Natural killer cell treated with Interleukin-12 subunit alpha and Interleukin-12 subunit beta and Interleukin-15 and Interleukin-18, amount 100 ng/mL, for 72 hours (primary cell): Measurements from ENCODE around the gene ERICH4. TPM values are rescaled to one million over a fixed set of nuclear protein-coding genes. Genes with fewer than 3 reads are reported as not detected.

Source experiments
- ATAC-seq, 2 donors: fragments of 150-1000 bp; cut with Tn5 transposase in 1 of 2; sonication (Bioruptor Pico), chemical (Tn5 transposase) in 1 of 2; 2 replicates each; pipeline ENCODE4 v1.10.0; 2021
- DNase-seq: peaks from one replicate; pipeline ENCODE4 v3.0.0; 2022; ENCODE audit warnings: low spot score
- H3K27ac Mint-ChIP-seq, 2 donors: 1 replicate in 1 of 2; 2 replicates in 1 of 2; pipeline ENCODE4 v1.8.0; 2022; ENCODE audit warnings: mixed read lengths in 2 of 2, mild to moderate bottlenecking in 1 of 2, moderate library complexity in 1 of 2
- H3K27me3 Mint-ChIP-seq, 2 donors: 1 replicate in 1 of 2; 2 replicates in 1 of 2; pipeline ENCODE4 v1.8.0; 2022; ENCODE audit warnings: mixed read lengths in 2 of 2
- H3K36me3 Mint-ChIP-seq: one replicate; pipeline ENCODE4 v1.8.0; 2022; ENCODE audit warnings: mixed read lengths
- H3K4me1 Mint-ChIP-seq, 2 donors: 1 replicate in 1 of 2; 2 replicates in 1 of 2; pipeline ENCODE4 v1.8.0; 2022; ENCODE audit warnings: low read depth in 2 of 2, mixed read lengths in 2 of 2, mild to moderate bottlenecking in 1 of 2
- H3K4me3 Mint-ChIP-seq: one replicate; pipeline ENCODE4 v1.8.0; 2022; ENCODE audit warnings: mixed read lengths
- H3K9me3 Mint-ChIP-seq: 2 replicates; pipeline ENCODE4 v1.8.0; 2022; ENCODE audit warnings: mixed read lengths
- total RNA-seq, 2 donors: library from RNA; stranded (reverse); gene quantifications; one replicate each; pipeline ENCODE4 v1.2.3, GENCODE V29; 2022

Gene ERICH4, protein sequence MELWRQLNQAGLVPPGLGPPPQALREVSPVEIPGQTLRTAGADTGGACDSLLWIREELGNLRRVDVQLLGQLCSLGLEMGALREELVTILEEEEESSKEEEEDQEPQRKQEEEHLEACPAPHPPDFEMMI
- not detected for total RNA-seq

DNA sequence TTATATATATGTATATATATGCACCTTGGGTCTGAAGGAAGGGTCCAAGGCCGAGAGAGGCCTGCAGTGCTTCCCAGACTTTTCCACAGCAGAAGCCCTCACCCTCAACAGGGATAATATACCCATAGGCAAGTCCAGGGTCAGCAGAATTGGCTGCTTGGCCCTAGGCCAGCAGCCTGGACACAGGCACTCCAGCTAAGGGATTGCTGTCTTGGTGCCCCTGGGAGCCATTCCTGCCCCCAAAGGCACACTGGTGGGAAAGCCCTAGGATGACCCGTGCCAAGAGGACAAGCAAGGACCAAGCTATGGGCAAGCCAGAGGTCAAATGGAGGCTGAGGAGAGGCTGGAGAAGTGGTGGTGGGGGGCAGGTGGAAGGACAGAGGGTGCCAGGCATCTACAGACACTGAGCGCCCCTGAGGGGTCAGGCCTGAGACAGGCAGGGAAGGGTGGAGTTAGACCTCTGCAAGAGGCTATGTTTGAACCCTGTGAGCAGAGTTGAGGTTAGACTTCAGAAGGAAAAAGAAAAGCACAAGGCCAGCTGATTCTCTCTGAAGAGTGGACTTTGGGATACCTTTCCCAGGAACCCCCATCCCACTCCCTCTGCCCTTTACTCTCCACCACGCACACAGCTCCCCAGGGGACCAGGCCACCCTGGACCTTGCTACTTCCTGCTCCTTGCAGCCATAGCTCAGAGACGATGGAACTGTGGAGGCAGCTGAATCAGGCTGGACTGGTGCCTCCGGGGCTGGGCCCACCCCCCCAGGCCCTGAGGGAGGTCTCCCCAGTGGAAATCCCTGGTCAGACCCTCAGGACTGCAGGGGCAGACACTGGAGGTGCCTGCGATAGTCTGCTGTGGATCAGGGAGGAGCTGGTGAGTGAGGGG, at the start of gene ERICH4:
Gene ERICH4 (plus strand): TSS at position 684 of the 883 bp plus-strand sequence. CDS start 14 bp downstream, at position 698.
- DNase-seq (no peak), ATAC-seq (no peak)
- Mint-ChIP-seq H3K27ac (no peak within 1 kb of the TSS), H3K27me3 (peaks cover 6 to 13% of the 10 kb centered on the region in 2 donors), H3K36me3 (no peaks in the 10 kb centered on the region), H3K4me1 (peaks cover 2 to 6% of the 10 kb centered on the region in 2 donors), H3K9me3 (no peaks in the 10 kb centered on the region), H3K4me3 (no peak within 1 kb of the TSS)

DNA sequence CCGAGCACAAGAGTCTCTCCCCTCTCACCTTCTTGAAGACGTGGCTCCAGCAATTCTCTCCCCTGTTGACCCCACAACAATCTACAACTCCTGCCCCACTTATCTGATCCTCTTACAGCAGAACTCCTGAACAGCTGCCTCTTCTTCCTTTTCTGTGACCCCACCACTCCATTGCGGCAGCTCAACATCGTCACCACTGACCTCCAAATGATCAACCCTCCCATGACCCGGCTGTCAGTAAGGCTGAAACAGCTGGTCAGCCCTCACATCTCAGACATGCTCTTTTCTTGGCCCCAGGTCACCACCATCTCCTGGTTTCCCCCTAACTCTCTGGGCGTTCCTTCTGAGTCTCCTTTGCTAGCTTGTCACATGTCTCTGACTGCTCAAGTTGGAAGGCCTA, 47.6 kb upstream of the ERICH4 start:
- H3K36me3 Mint-ChIP-seq: no peaks in the 10 kb centered on the region
- peak overlapping the region; percentile 38 for H3K4me3 Mint-ChIP-seq
- H3K27me3 Mint-ChIP-seq: no peaks in the 10 kb centered on the region
- H3K27ac Mint-ChIP-seq: peak overlapping the region in 1 of 2 donors; percentile 100
- peaks cover 35 to 43% of the 10 kb centered on the region in 2 donors for H3K4me1 Mint-ChIP-seq
- no peak for ATAC-seq
- H3K9me3 Mint-ChIP-seq: no peaks in the 10 kb centered on the region
- DNase-seq: no peak

DNA sequence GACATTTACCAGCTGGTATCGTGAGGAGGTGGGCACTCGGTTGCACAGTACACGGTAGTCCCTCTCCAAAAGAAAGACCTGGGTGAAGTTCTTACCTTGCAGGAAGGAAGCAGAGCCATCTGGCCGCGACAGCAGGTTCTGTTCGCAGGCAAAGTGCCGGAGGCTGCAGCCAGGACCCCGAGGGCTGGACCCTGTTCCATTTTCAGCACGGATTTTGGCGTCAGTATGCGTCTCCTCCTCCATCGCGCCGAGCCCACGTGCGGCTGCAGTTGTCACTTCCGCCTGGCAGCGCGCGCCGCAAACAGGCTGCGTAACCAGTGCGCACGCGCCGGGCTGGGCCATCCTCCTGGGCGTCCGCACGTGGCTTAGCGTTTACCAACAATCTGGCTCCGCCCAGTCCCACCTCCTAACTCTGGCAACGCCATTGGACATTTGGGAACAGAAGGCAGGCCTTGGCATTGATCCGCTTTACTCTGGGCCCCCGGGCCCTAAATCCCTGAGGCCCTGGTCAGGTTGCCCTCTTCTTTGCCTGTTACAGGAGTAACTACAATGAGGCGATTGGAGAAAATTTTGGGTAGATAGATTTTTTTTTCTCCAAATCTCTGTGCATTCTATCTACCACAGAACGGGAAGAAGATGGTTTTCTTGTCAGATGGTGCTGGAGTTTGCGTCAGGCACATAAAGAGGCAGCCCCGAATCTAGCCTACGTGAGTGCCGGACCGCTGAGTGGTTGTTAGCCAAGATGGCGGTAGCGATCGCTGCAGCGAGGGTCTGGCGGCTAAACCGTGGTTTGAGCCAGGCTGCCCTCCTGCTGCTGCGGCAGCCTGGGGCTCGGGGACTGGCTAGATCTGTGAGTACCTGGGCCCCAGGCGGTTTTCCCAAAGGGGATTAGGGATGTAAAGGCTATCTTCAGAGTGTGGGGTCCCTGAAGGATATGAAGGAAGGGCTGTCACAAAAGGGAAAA, 45.6 kb upstream of the ERICH4 start, which contains the start of the genes BCKDHA and EXOSC5:
Gene BCKDHA (plus strand): TSS at position 733 of the 964 bp plus-strand sequence. CDS start 10 bp downstream, at position 743.
Gene EXOSC5 (minus strand): TSS at position 274 of the 964 bp plus-strand sequence. CDS start 31 bp downstream, at position 243.
- Mint-ChIP-seq H3K36me3 (no peaks in the 10 kb centered on the region), H3K9me3 (no peaks in the 10 kb centered on the region), H3K4me3 (peak within 1 kb of the TSS; percentile 91), H3K27ac (peak within 1 kb of the TSS; percentile 100), H3K4me1 (peaks cover 44 to 47% of the 10 kb centered on the region in 2 donors), H3K27me3 (no peaks in the 10 kb centered on the region)
- DNase-seq: peak; percentile 99
- peak; percentile 100 for ATAC-seq

DNA sequence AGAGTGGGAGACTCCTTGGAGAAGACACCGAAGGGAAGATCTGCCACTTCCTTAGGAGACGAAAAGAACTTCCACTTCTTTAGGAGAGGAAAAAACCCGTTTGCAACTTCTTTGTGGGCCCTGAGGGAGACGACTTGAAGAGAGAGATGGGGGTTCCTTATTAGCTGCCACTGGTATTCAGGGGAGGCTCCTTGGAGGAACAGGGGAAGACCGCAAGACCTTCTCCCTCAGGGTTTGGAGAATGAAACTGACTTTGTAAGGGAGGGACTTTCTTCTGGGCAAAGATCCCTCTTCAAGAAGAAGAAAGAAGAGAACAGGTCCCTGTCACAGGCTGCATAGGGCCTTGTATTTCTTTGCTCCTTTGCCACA, 44.9 kb upstream of the ERICH4 start:
- Mint-ChIP-seq H3K4me1 (peaks cover 44 to 47% of the 10 kb centered on the region in 2 donors), H3K27me3 (no peaks in the 10 kb centered on the region), H3K36me3 (no peaks in the 10 kb centered on the region), H3K27ac (peak overlapping the region; percentile 100), H3K4me3 (peak overlapping the region; percentile 91), H3K9me3 (no peaks in the 10 kb centered on the region)
- DNase-seq: no peak
- ATAC-seq: no peak

DNA sequence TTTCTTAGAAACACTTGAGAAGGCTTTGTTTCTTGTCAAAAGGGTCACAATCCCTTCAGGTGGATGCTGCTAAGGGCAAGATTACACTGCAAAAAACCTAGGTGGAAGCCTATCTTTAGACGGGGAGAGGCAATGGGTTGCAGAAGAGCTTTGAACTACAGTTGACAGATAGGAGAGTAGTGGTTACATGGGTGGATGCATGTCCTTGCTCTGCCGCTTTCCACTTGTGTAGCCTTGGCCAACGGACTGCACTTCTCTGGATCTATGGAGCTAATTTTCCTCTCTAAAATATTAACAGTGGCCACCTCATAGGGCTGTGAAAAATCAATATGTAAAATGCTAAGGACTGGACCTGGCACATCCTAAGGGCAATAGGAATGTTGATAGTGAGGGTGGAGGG, 44.4 kb upstream of the ERICH4 start:
- Mint-ChIP-seq H3K27ac (peak overlapping the region; percentile 100), H3K36me3 (no peaks in the 10 kb centered on the region), H3K4me3 (peak overlapping the region; percentile 91), H3K4me1 (peaks cover 44 to 47% of the 10 kb centered on the region in 2 donors), H3K27me3 (no peaks in the 10 kb centered on the region), H3K9me3 (no peaks in the 10 kb centered on the region)
- DNase-seq: no peak
- no peak for ATAC-seq

DNA sequence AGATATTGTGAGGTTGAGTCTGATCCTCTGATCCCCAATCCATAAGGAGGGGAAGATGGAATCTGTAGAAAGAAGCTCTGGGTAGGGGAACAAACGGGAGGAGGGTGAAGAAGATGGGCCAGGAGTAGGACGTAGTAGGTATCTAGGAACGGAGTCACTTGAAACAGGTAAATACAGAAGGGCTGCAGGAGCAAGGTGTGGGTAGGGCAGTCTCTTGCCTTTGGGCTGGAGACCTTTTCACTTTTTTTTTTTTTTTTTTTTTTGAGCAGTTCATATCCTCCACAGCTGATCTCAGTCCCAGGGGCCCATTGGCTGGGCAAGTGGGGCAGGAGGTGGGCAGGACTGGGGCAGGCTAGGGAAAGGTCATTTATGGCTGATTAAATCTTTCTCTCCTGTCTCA, 43.9 kb upstream of the ERICH4 start:
- Mint-ChIP-seq H3K36me3 (no peaks in the 10 kb centered on the region), H3K9me3 (no peaks in the 10 kb centered on the region), H3K4me1 (peaks cover 44 to 47% of the 10 kb centered on the region in 2 donors), H3K27me3 (no peaks in the 10 kb centered on the region), H3K27ac (peak overlapping the region; percentile 100), H3K4me3 (peak overlapping the region; percentile 91)
- ATAC-seq: no peak
- DNase-seq: no peak

DNA sequence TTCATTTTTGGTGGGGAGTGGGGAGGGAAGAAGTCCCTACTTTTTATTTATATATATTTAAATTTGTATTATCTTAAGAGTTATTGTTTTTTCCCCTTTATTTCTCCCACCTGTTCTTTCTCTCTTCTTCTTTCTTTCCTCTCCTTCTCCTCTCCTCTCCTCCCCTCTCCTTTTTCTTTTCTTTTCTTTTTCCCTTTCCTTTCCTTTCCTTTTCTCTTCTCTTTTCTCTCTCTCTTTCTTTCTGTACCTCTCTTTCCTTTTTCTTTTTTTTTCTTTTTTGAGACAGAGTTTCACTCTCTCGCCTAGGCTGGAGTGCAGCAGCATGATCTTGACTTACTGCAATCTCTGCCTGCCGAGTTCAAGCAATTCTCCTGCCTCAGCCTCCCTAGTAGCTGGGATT, 43.4 kb upstream of the ERICH4 start:
- Mint-ChIP-seq H3K36me3 (no peaks in the 10 kb centered on the region), H3K4me1 (peaks cover 44 to 47% of the 10 kb centered on the region in 2 donors), H3K27ac (peak overlapping the region; percentile 100), H3K9me3 (no peaks in the 10 kb centered on the region), H3K27me3 (no peaks in the 10 kb centered on the region), H3K4me3 (peak overlapping the region; percentile 91)
- ATAC-seq (no peak), DNase-seq (no peak)

DNA sequence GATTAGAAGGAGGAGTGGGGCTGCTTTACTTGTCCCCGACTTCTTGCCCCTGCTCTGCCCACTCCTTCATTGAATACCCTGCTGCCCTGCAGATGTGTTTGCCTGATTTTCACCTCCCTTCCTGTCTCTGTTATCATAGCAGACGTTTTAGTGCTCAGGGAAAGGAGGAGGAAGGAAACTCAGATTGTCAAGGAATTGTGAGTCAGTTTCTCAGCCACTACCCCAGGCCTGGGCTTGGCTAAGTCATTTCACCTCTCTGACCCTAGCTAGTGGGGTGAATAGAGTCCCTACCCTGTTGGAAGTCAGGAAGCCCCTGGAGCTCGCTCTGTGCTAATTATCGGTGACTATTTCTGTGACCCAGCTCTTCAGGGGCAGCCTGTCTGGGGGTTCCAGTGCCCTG, 41.5 kb upstream of the ERICH4 start:
- DNase-seq (no peak), ATAC-seq (no peak)
- Mint-ChIP-seq H3K4me3 (no peak overlapping the region), H3K9me3 (no peaks in the 10 kb centered on the region), H3K27me3 (no peaks in the 10 kb centered on the region), H3K36me3 (no peaks in the 10 kb centered on the region), H3K4me1 (peaks cover 34 to 35% of the 10 kb centered on the region in 2 donors), H3K27ac (no peak overlapping the region)

DNA sequence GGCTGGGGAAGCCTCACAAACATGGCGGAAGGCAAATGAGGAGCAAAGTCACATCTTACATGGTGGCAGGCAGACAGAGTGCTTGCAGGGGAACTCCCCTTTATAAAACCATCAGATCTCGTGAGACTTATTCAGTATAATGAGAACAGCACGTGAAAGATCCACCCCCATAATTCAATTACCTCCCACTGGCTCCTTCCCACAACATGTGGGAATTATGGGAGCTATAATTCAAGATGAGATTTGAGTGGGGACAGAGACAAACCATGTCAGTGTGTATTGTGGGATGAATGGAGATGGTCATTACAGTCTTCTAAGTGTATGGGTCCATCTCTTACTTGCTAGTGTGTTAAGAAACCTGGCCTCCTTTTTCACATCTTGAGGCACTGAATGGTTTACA, 40.9 kb upstream of the ERICH4 start:
- Mint-ChIP-seq H3K27me3 (no peaks in the 10 kb centered on the region), H3K36me3 (no peaks in the 10 kb centered on the region), H3K27ac (no peak overlapping the region)

DNA sequence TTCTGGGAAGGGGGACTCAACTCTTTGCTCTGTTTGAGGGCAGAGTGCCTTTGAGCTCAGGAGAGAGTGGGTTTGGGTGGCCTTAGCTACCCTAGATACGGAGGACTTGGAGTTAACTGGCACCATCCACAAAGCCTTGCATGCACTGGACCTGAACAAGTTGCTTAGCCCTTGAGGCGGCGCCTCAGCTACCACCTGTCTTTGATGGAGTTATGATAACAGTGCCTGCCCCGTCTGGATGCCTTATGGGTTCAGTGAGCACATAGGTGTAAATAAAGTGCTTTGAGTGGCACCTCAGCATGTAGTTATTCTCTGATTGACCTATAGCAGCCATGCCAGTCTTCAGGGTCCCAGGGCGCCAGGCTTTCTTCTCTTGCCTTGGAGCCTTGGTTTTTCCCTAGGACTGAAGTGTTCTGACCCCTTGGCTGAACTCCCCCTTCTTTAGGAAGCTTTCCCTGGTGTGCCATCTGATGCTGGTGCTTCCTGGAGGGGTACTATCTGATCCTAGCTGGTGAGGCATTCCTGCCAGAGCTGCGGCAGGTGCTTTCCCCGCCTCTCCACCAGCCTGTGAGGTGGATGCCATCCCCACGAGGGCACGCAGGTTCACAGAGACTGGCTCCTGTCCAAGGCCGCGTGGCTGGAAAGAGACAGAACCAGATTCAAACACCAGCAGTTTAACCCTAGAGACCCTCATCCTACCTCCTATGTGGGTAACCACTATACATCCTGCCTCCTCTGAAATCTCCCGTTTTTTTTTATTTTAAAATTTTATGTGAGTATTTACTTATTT, 39.6 kb upstream of the ERICH4 start:
- no peaks in the 10 kb centered on the region for H3K36me3 Mint-ChIP-seq
- no peaks in the 10 kb centered on the region for H3K27me3 Mint-ChIP-seq
- H3K4me1 Mint-ChIP-seq: peaks cover 20 to 24% of the 10 kb centered on the region in 2 donors
- H3K4me3 Mint-ChIP-seq: no peak overlapping the region
- H3K27ac Mint-ChIP-seq: no peak overlapping the region
- no peak for ATAC-seq
- no peaks in the 10 kb centered on the region for H3K9me3 Mint-ChIP-seq
- no peak for DNase-seq

More for the DNA sequence above, 40.9 kb upstream of the ERICH4 start:
- no peak overlapping the region for H3K4me3 Mint-ChIP-seq
- ATAC-seq: no peak
- no peak for DNase-seq
- H3K4me1 Mint-ChIP-seq: peaks cover 32 to 35% of the 10 kb centered on the region in 2 donors
- H3K9me3 Mint-ChIP-seq: no peaks in the 10 kb centered on the region

DNA sequence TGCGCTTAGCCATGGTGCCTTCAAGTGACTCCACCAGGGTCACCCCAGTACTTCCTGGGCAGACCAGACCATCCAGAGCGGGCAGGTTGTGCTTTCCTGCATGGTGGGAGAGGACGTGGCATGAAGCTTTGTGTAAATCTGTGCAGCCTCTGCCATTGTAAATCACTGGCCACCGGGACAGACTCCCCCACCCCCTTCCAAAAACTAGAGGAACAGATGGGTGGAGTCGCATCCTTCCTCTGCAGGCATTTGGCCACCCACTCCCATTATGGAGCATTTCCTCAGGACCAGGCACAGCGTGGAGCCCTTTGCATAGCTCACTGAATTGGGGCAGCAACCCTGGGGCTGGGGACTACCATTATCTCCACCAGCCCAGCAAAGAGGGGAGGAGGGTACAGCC, 37.2 kb upstream of the ERICH4 start:
- Mint-ChIP-seq H3K4me1 (peaks cover 19 to 27% of the 10 kb centered on the region in 2 donors), H3K9me3 (no peaks in the 10 kb centered on the region), H3K4me3 (no peak overlapping the region), H3K27ac (no peak overlapping the region), H3K27me3 (no peaks in the 10 kb centered on the region), H3K36me3 (no peaks in the 10 kb centered on the region)
- DNase-seq (no peak), ATAC-seq (no peak)

DNA sequence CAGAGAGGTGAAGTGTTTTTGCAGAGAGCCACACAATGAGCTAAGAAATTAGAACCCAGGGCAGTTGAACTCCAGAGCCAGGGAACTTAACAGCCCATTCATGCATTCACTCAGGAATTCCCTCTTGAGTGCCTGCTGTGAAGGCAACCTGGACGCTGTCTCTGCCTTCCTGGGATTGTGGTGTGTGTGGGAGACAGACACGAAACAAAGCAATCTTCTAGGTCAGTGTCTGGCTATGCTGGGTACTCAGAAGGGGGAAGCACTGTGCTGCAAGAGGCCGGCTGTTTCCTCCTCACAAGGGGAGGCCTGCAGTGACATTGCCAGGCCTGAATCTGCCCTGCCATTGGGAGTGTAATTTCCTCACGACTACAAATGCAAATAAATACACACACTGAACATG, 35.7 kb upstream of the ERICH4 start:
- Mint-ChIP-seq H3K27me3 (no peaks in the 10 kb centered on the region), H3K27ac (no peak overlapping the region), H3K9me3 (no peaks in the 10 kb centered on the region), H3K4me3 (no peak overlapping the region), H3K36me3 (no peaks in the 10 kb centered on the region), H3K4me1 (peaks cover 15 to 22% of the 10 kb centered on the region in 2 donors)
- DNase-seq (no peak), ATAC-seq (no peak)

DNA sequence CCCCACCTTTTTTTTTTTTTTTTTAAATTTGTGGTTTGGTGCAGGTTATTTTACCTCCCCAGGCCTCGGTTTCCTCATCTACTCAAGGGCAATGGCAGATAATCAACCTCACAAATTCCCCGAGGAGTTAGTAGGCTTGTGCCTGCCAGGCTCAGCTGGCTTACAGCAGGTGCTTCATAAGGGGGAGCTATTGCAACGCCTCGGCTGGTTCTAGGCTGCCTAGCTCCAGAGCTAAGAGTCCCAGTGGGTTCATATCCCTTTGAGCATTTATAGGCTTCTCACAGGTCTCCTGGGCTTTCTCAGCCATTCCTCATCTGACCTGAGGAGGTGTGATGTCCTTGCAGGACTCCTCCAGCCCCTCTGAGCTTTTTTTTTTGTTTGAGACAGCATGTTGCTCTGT, 34.7 kb upstream of the ERICH4 start:
- Mint-ChIP-seq H3K27me3 (no peaks in the 10 kb centered on the region), H3K4me3 (no peak overlapping the region), H3K36me3 (no peaks in the 10 kb centered on the region), H3K27ac (no peak overlapping the region), H3K9me3 (no peaks in the 10 kb centered on the region), H3K4me1 (peaks cover 15 to 22% of the 10 kb centered on the region in 2 donors)
- DNase-seq (no peak), ATAC-seq (no peak)
